Suprapubic skin (tissue), 3 donors: ENCODE data around the gene ADORA2A.

ENCODE experiments used
- POLR2AphosphoS5 ChIP-seq, 3 donors: sonication (generic); formaldehyde crosslinking; IDR thresholded peaks; one replicate each; pipeline ENCODE4 v1.6.1; 2017; ENCODE audit warnings: antibody characterized with exemption in 3 of 3
- TF ChIP-seq, protein P1 (sequence below), 2 donors: fragments of 200-600 bp in 1 of 2; fragments of 450-650 bp in 1 of 2; sonication (generic) in 1 of 2; IDR thresholded peaks; one replicate each; pipeline ENCODE4 v1.5.1; 2016 to 2019; ENCODE audit warnings: antibody characterized with exemption in 2 of 2, mild to moderate bottlenecking in 1 of 2, moderate library complexity in 1 of 2

DNA sequence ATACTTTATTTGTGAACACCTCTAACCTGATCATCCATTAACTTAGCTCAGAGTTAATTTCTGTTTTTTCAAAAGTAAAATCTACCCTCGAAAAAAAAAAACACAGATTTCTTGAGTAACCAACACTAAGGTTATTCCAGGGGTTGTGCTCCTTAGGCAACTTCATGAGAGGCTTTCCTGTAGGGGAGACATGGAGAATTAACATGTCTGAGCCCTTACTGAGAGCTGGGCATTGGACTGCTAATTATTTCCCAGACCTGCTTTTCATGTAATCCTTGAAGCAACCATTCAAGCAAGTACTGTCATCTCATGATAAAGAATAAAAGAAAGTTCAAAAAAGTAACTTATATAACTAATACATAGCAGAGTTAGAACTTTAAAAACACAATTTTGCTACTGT is 54.2 kb downstream of the ADORA2A start:
- TF ChIP-seq, protein P1, sequence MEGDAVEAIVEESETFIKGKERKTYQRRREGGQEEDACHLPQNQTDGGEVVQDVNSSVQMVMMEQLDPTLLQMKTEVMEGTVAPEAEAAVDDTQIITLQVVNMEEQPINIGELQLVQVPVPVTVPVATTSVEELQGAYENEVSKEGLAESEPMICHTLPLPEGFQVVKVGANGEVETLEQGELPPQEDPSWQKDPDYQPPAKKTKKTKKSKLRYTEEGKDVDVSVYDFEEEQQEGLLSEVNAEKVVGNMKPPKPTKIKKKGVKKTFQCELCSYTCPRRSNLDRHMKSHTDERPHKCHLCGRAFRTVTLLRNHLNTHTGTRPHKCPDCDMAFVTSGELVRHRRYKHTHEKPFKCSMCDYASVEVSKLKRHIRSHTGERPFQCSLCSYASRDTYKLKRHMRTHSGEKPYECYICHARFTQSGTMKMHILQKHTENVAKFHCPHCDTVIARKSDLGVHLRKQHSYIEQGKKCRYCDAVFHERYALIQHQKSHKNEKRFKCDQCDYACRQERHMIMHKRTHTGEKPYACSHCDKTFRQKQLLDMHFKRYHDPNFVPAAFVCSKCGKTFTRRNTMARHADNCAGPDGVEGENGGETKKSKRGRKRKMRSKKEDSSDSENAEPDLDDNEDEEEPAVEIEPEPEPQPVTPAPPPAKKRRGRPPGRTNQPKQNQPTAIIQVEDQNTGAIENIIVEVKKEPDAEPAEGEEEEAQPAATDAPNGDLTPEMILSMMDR (IDR thresholded peaks at IDR 0.05), result no peak
- no peak for TF ChIP-seq POLR2AphosphoS5 (IDR thresholded peaks at IDR 0.05)
